ENCODE results near the gene ARID1B. TPM values are rescaled to one million over a fixed set of nuclear protein-coding genes. Genes with fewer than 3 reads are reported as not detected.

ARID1B gene
- total and polyA plus RNA-seq, 2 donors (not counting 1 experiment from before 2014, with no cell fraction given) = 47.2 to 280 TPM

DNA sequence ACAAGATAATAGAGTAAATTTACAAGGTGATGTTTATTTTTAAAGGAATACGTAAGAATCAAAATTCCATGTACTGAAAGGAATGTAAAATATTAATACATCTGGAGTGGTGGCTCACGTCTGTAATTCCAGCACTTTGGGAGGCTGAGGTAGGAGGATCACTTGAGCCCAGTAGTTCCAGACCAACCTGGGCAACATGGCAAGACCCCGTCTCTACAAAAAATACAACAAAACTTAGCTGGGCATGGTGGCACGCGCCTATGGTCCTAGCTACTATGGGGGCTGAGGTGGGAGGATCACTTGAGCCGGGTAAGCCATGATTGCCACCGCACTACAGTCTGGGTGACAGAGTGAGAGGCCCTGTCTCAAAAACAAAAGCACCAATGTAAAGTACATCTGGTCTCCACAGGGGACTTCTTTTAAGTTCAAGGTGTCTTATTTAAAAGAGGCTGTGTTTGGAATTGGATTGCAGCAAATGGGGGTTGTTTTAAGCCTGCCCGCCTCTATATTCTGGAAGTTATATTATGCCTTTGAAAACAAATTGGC is 36.9 kb downstream of the ARID1B start:
- peaks cover 55 to 71% of the 10 kb centered on the region in 2 donors for H3K4me1 ChIP-seq (ENCODE audit: control insufficient read depth in 2 of 2, insufficient read depth in 2 of 2, low read length in 2 of 2)
- DNase-seq = no peak
- ChIA-PET POLR2A (no interaction called here), CTCF (no interaction called here)
- H3K27me3 ChIP-seq (replicated peaks in 1 of 4; ENCODE audit: control extremely low read depth in 1 of 4, control insufficient read depth in 3 of 4, insufficient read depth in 4 of 4, low read length in 3 of 4) = no peaks in the 10 kb centered on the region
- H4K20me1 ChIP-seq (ENCODE audit: control insufficient read depth, insufficient read depth, low read length, poor library complexity, severe bottlenecking) = peaks cover 84% of the 10 kb centered on the region
- H3K4me3 Mint-ChIP-seq = no peak overlapping the region
- 100% methylated on average over 1 of the region's 8 CpGs for WGBS (ENCODE audit: insufficient coverage)
- no peaks in the 10 kb centered on the region for H3K9me3 Mint-ChIP-seq (ENCODE audit: insufficient read depth)
- H3K9me3 ChIP-seq (ENCODE audit: control extremely low read depth in 1 of 3, control insufficient read depth in 2 of 3, insufficient read depth in 1 of 3, low read length in 2 of 3) = peaks cover 0 to 7% (median 4%) of the 10 kb centered on the region in 3 donors
- TF ChIP-seq EZH2 (IDR thresholded peaks at IDR 0.05; ENCODE audit: borderline replicate concordance, insufficient read depth, low read depth, low read length, poor library complexity, severe bottlenecking) = no peak
- TF ChIP-seq CTCF (IDR thresholded peaks at IDR 0.05) = no peak
- ATAC-seq (ENCODE audit: low read depth) = no peak
- no peak overlapping the region for H3K4me3 ChIP-seq (ENCODE audit: control extremely low read depth in 1 of 5, extremely low read depth in 1 of 5, insufficient read depth in 1 of 5, low read depth in 2 of 5, low read length in 4 of 5)
- no peak overlapping the region for H3K4me2 ChIP-seq (replicated peaks; ENCODE audit: low read depth, low read length, poor library complexity, severe bottlenecking)
- H3K27ac ChIP-seq (ENCODE audit: low read length in 2 of 2) = no peak overlapping the region
- no peak overlapping the region for H2AFZ ChIP-seq (ENCODE audit: insufficient read depth, low read depth, low read length, poor library complexity, severe bottlenecking)
- no peak overlapping the region for H3K27ac Mint-ChIP-seq
- no peaks in the 10 kb centered on the region for H3K27me3 Mint-ChIP-seq
- H3K9ac ChIP-seq (ENCODE audit: low read length) = no peak overlapping the region
- H3K36me3 ChIP-seq (replicated peaks in 1 of 2; ENCODE audit: control extremely low read depth in 1 of 2, control insufficient read depth in 1 of 2, extremely low read depth in 1 of 2, insufficient read depth in 2 of 2, low read length in 1 of 2) = peaks cover 0 to 9% of the 10 kb centered on the region in 2 experiments
- intact Hi-C loops (cut with micrococcal nuclease) = no loop called here
- H3K79me2 ChIP-seq (ENCODE audit: control insufficient read depth, insufficient read depth, low read length) = peaks cover 100% of the 10 kb centered on the region
- peaks cover 82% of the 10 kb centered on the region for H3K4me1 Mint-ChIP-seq

- H3K4me2 ChIP-seq (replicated peaks; ENCODE audit: low read depth, low read length, poor library complexity, severe bottlenecking) = peak overlapping the region; percentile 37
Measured at GRCh38 chr6:156816505-156816904, 39.3 kb downstream of the ARID1B start.

More at GRCh38 chr6:156816505-156816904, 39.3 kb downstream of the ARID1B start:
- no peak overlapping the region for H2AFZ ChIP-seq (ENCODE audit: insufficient read depth, low read depth, low read length, poor library complexity, severe bottlenecking)
- H4K20me1 ChIP-seq (ENCODE audit: control insufficient read depth, insufficient read depth, low read length, poor library complexity, severe bottlenecking) = peaks cover 82% of the 10 kb centered on the region
- peaks cover 100% of the 10 kb centered on the region for H3K79me2 ChIP-seq (ENCODE audit: control insufficient read depth, insufficient read depth, low read length)
- POLR2A ChIA-PET = no interaction called here
- no peaks in the 10 kb centered on the region for H3K27me3 ChIP-seq (replicated peaks in 1 of 4; ENCODE audit: control extremely low read depth in 1 of 4, control insufficient read depth in 3 of 4, insufficient read depth in 4 of 4, low read length in 3 of 4)
- H3K36me3 ChIP-seq (replicated peaks in 1 of 2; ENCODE audit: control extremely low read depth in 1 of 2, control insufficient read depth in 1 of 2, extremely low read depth in 1 of 2, insufficient read depth in 2 of 2, low read length in 1 of 2) = peaks cover 0 to 6% of the 10 kb centered on the region in 2 experiments
- H3K4me3 ChIP-seq (ENCODE audit: control extremely low read depth in 1 of 5, extremely low read depth in 1 of 5, insufficient read depth in 1 of 5, low read depth in 2 of 5, low read length in 4 of 5) = no peak overlapping the region
- peaks cover 54 to 73% of the 10 kb centered on the region in 2 donors for H3K4me1 ChIP-seq (ENCODE audit: control insufficient read depth in 2 of 2, insufficient read depth in 2 of 2, low read length in 2 of 2)
- ATAC-seq (ENCODE audit: low read depth) (peak; percentile 49), DNase-seq (peak; percentile 38)
- WGBS (ENCODE audit: insufficient coverage) = 62% methylated on average over 4 of the region's 7 CpGs
- H3K9ac ChIP-seq (ENCODE audit: low read length) = no peak overlapping the region
- no peak overlapping the region for H3K27ac ChIP-seq (ENCODE audit: low read length in 2 of 2)
- intact Hi-C loops (cut with micrococcal nuclease) = no loop called here
- no peaks in the 10 kb centered on the region for H3K9me3 ChIP-seq (ENCODE audit: control extremely low read depth in 1 of 3, control insufficient read depth in 2 of 3, insufficient read depth in 1 of 3, low read length in 2 of 3)
- Mint-ChIP-seq H3K4me3 (peak overlapping the region; percentile 30), H3K9me3 (ENCODE audit: insufficient read depth) (no peaks in the 10 kb centered on the region), H3K4me1 (peaks cover 79% of the 10 kb centered on the region), H3K27me3 (no peaks in the 10 kb centered on the region), H3K27ac (peak overlapping the region; percentile 35)
- CTCF ChIA-PET = no interaction called here
- TF ChIP-seq CTCF (IDR thresholded peaks at IDR 0.05) (no peak), EZH2 (IDR thresholded peaks at IDR 0.05; ENCODE audit: borderline replicate concordance, insufficient read depth, low read depth, low read length, poor library complexity, severe bottlenecking) (no peak)
